OCI-LY7 (cell line): ENCODE measurements around the gene ATG4A.

Experiments used
- CTCF ChIP-seq: fragments of 200-600 bp; sonication (generic); conservative IDR thresholded peaks from 2 replicates; pipeline ENCODE4 v1.5.1; 2014; ENCODE audit warnings: mild to moderate bottlenecking, antibody characterized with exemption, low read length, moderate library complexity, mixed read lengths
- EZH2phosphoT487 ChIP-seq: fragments of 200-600 bp; sonication (generic); IDR thresholded peaks from 2 replicates; pipeline ENCODE4 v1.6.1; 2018; ENCODE audit warnings: low read depth, borderline replicate concordance, mild to moderate bottlenecking, mixed run types, antibody characterized with exemption, low read length, moderate library complexity, mixed read lengths

- TF ChIP-seq CTCF (no peak), EZH2phosphoT487 (no peak)
These were observed 107.5 kb downstream of the ATG4A start for GRCh38 chrX:108199041-108199440.
